GM12878 (cell line): ENCODE results near the gene RETREG1.

ENCODE experiments used
- RAD21 ChIP-seq: IDR thresholded peaks from 2 replicates; pipeline ENCODE4 v1.6.1; 2011; ENCODE audit warnings: mild to moderate bottlenecking, low read depth, low read length, moderate library complexity; ENCODE audit not compliant: insufficient read depth
- TAF1 ChIP-seq: IDR thresholded peaks from 2 replicates; pipeline ENCODE4 v1.6.1; 2011; ENCODE audit warnings: mild to moderate bottlenecking, low read depth, low read length, borderline replicate concordance
- TF ChIP-seq, protein P1 (sequence below), 3 experiments: IDR thresholded peaks in 2 of 3; conservative IDR thresholded peaks in 1 of 3; 2 replicates each; pipeline ENCODE4 v1.5.1; 2011; ENCODE audit warnings: low read depth in 3 of 3, low read length in 3 of 3, mild to moderate bottlenecking in 3 of 3, control low read depth in 2 of 3, moderate library complexity in 2 of 3, inconsistent platforms in 1 of 3, mixed read lengths in 1 of 3; ENCODE audit not compliant: control insufficient read depth in 2 of 3, insufficient read depth in 1 of 3; ENCODE audit errors: extremely low read depth in 1 of 3
- TF ChIP-seq, protein P2 (sequence below): IDR thresholded peaks from 2 replicates; pipeline ENCODE4 v1.6.1; 2012; ENCODE audit warnings: low read depth, low read length, improper control_type of control experiment

DNA sequence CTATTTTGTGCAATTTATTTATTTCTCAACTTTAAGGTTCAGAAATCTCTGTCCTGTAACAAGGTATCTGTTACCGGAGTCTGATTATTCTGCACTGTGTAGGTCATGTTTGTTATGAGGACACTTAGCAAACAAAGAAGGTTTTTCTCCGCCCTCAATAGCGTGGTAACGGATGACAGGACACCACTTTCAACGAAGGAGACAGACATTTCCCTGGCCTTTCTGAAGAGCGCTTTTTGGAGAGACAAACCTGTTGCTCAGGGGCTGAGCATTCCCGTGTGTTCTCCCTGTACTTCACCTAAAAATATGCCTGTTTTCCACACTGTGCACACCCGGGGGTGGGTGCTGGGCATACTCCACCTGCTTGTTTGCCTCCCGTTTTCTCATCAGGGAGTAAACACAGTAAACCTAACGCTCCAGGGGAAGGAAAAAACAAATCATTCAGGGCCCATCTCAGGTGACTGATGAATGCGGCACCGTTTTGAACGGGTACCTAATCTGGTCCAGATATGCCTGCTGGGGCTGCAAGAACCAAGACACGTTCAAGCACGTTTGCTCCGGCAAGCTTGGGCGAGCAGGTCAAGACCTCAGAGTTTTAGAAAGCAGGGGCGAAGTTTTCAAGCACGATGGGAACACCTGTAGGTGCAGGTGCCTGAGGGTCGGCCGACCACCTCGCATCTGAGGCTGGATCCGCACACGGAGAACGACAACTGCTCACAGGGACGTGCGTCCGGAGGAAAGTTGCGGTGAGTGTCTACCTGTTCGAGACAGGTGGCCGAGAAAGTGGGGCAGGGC, 859 bp downstream of the RETREG1 start:
- TF ChIP-seq, protein P1, sequence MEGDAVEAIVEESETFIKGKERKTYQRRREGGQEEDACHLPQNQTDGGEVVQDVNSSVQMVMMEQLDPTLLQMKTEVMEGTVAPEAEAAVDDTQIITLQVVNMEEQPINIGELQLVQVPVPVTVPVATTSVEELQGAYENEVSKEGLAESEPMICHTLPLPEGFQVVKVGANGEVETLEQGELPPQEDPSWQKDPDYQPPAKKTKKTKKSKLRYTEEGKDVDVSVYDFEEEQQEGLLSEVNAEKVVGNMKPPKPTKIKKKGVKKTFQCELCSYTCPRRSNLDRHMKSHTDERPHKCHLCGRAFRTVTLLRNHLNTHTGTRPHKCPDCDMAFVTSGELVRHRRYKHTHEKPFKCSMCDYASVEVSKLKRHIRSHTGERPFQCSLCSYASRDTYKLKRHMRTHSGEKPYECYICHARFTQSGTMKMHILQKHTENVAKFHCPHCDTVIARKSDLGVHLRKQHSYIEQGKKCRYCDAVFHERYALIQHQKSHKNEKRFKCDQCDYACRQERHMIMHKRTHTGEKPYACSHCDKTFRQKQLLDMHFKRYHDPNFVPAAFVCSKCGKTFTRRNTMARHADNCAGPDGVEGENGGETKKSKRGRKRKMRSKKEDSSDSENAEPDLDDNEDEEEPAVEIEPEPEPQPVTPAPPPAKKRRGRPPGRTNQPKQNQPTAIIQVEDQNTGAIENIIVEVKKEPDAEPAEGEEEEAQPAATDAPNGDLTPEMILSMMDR (IDR thresholded peaks at IDR 0.05 in 2 of 3, conservative IDR thresholded peaks at IDR 0.05 in 1 of 3; ENCODE audit: control insufficient read depth in 2 of 3, extremely low read depth in 1 of 3, insufficient read depth in 1 of 3, low read depth in 3 of 3, low read length in 3 of 3): no peak
- TF ChIP-seq, protein P2, sequence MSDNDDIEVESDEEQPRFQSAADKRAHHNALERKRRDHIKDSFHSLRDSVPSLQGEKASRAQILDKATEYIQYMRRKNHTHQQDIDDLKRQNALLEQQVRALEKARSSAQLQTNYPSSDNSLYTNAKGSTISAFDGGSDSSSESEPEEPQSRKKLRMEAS: no peak
- no peak for TF ChIP-seq TAF1
- no peak for TF ChIP-seq RAD21
